UCSD-AML1 (cell line): Measurements from ENCODE around the gene NCKAP5.

Source experiments
- DNase-seq: peaks from one replicate; lab custom pipeline; 2025; ENCODE audit not compliant: unreplicated experiment; lab: John Stamatoyannopoulos, UW

The NCKAP5 gene

GRCh38 chr2:132783883-132784282 lies 784.4 kb downstream of the NCKAP5 start:
- no peak for DNase-seq

GRCh38 chr2:132782176-132782783 lies 786.0 kb downstream of the NCKAP5 start:
- no peak for DNase-seq

GRCh38 chr2:132780651-132781050 lies 787.6 kb downstream of the NCKAP5 start:
- DNase-seq: no peak

GRCh38 chr2:132779206-132779721 lies 789.0 kb downstream of the NCKAP5 start:
- no peak for DNase-seq

DNA sequence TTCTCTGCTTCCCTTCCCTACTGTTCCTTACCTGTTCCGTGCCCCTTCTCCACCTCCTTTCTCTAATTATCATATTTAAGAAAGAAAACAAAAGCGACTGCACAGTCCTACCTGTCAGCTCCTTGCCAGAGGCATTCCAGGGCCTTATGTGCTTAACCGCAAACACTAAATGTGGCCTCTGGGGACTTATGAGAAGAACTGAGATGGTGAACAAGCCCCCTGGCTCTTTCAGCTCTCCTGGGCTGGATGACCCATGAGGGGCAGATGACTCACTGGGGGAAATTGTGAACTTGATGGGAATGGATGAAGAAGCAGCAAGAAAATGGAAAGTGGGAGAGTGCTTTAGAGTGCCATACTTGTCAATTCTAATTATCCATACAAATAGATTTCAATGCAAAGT lies 792.0 kb downstream of the NCKAP5 start:
- DNase-seq: no peak

- DNase-seq: no peak
Observed at GRCh38 chr2:132774189-132774588, 794.1 kb downstream of the NCKAP5 start.

DNA sequence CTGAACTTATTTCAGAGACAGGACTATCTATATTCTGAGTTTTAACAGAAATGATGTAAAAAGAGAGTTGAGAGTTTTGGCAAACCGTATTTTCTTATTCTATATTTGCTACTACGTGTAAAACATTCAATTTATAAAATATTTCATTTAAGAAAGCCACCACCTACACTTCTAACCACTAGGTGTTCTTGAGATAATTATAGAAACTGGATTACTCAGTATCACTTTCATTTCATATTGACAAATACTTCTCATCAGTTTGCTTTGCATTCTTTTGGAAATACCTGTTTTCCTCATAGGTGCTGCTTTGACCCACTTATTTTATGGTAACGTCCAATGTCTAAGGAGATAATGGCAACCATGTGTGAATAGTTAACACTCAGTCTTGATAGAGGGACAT lies 794.9 kb downstream of the NCKAP5 start:
- DNase-seq: no peak

DNA sequence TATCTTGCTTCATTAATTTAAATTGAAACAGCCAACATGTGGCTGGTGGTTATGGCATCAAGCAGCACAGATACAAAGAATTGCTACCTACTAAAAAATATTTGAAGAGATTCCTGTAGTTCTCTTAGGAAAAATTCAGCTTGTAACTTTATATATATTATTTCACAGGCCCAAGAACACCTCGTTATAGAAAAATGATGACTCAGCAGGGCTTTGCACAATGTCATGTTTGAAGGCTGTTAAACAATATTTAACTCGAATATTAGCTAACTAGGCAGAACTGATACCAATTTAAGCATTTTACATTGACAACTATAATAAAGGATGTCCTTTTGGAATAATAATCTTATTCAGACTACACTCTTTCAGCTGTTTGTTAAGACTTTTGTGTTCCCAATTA lies 795.9 kb downstream of the NCKAP5 start:
- DNase-seq: no peak

DNA sequence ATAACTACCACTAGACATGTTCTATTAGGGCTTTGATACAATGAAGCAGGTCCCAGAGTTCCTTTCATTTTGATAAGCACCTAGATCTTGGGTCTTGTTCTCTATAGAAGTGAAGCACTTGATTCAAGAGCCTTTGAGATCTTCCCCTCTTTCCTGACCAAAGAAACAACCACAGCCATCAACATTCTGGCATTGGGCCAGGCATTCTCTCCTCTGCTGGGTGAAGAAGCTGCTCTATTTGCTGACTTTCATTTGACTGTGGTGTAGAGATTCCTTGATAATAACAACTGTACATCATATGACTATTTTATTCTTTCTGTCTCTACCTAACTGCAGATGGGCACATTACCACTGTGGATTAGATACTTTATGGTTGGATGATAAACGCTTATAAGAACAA lies 801.7 kb downstream of the NCKAP5 start:
- no peak for DNase-seq

GRCh38 chr2:132761437-132761836 lies 806.8 kb downstream of the NCKAP5 start:
- no peak for DNase-seq

DNA sequence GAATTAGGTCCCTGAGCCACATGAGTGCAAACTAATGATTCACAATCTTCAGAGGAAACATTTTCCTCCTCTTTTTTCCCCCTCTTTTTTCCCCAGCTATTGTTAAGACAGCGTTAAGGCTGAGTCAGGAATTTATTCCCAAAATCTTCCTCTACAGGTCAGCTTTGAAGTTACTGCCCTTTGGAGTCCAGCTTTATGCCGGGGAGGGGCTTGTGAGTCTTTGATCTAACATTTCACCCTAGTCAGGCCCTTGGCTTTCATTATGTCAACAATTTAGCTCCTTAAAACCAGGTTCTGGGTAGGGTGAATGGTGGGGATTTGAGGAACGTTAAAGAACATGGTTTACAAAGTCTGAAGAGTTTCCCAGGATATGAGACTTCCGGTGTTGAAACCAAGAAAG lies 807.3 kb downstream of the NCKAP5 start:
- no peak for DNase-seq

- DNase-seq: no peak
Observed at GRCh38 chr2:132760405-132760804, 807.9 kb downstream of the NCKAP5 start.

- DNase-seq: no peak
Observed at GRCh38 chr2:132758995-132759394, 809.3 kb downstream of the NCKAP5 start.

GRCh38 chr2:132757676-132758075 lies 810.6 kb downstream of the NCKAP5 start:
- no peak for DNase-seq

DNA sequence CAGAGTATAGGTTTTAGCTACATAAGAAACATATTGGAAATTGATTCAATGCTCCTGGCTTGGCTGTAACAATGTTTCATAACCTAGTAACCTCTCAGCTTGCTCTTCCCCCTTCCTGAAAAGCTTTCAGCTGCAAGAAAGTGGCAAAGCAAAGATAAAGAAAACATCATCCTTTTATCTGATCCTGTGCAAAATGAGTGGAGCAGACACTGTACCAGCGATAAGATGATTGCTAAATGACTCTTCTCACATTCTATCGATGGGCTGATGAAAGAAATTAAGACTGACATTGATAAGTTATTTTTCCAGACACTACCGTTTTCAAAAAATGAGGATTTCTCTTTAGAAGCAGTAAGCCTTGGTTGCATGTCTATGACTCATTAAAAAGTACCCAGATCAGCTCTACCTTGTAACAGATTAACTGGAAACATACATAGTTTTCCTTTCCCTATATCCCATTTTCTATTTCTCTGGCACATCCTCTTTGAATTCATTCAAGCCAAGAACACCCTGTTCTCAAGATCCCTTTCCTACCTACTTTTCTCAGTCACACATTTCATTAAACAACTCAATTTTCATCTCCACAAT lies 811.2 kb downstream of the NCKAP5 start:
- no peak for DNase-seq

GRCh38 chr2:132754867-132755472 lies 813.3 kb downstream of the NCKAP5 start:
- DNase-seq: no peak

DNA sequence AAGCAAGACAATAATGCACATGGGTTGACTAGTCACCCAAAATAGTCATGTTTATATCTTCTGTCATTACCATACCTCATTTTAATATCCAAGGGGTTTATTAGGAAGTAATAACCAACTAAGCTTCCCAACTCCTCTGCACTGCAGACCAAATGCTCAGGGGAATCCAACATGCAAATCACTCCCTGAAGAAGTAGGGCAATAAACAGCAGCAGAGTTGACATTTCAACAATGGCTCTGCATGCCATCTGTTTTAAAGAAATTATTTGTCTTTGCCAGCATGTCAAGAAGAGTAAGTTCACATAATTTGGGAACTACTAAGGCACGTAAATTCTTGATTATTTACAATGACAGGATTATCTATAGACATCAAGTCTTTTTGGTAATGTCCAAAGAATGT lies 813.9 kb downstream of the NCKAP5 start:
- no peak for DNase-seq

DNA sequence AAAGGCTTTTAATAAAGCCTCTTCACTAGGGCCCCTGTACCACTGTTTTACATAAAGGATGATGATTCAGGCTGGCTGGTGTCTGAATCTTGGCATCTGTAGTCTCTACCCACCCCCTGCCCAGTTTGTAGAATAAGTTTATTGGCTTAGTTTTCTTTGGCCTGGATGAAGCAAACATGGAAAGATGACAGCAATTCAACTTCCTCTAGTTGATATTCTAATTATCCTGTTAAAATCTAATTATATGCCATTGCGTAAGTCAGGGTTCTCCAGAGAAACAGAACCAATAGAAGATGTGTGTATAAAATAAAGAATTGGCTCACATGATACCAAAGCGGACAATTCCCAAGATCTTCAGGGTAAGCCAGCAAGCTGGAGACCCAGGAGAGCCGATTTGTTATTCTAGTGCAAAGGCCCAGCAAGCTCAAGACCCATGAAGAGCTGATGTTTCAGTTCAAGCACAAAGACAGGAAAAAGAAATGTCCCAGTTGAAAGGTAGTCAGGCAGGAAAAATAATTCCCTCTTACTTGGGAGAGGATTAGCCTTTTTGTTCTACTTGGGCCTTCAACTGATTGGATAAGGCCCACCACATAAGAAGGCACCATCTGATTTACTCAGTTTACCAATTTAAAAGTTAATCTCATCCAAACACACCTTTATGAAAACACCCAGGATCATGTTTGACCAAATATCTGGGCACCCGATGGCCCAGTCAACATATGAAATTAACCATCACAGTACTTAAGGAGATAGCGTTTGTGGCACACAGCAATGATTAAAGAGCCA lies 815.6 kb downstream of the NCKAP5 start:
- no peak for DNase-seq

- no peak for DNase-seq
Observed at GRCh38 chr2:132751836-132752235, 816.4 kb downstream of the NCKAP5 start.

- DNase-seq: no peak
Observed at GRCh38 chr2:132750606-132751005, 817.7 kb downstream of the NCKAP5 start.

GRCh38 chr2:132747046-132747445 lies 821.2 kb downstream of the NCKAP5 start:
- no peak for DNase-seq

DNA sequence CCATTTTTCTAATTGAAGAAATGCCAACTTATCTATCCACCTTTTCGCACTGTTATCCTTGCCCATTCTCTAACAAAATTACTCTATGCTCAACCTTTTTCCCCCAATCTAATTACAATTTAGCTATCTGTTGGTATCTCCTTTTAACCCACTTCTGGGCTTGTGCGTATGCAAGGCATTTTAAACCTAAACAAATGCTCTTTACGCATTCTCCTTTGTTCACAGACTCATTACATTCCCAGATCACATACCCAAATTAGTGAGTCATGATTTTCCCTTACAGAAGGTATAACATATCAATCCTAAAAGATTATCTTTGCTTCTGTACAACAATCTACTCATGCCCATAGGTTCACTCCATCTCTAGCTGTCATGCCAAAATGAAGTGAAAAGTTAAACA lies 826.5 kb downstream of the NCKAP5 start:
- no peak for DNase-seq
